ENCODE data around the gene TTC28. TPM values are rescaled to one million over a fixed set of nuclear protein-coding genes. Genes with fewer than 3 reads are reported as not detected.
A peak's percentile ranks its signal among the peaks of the same experiment; 100 is the strongest.

Gene TTC28
- total RNA-seq, 2 donors from 2014 or later = 5.7 to 6.0 TPM

DNA sequence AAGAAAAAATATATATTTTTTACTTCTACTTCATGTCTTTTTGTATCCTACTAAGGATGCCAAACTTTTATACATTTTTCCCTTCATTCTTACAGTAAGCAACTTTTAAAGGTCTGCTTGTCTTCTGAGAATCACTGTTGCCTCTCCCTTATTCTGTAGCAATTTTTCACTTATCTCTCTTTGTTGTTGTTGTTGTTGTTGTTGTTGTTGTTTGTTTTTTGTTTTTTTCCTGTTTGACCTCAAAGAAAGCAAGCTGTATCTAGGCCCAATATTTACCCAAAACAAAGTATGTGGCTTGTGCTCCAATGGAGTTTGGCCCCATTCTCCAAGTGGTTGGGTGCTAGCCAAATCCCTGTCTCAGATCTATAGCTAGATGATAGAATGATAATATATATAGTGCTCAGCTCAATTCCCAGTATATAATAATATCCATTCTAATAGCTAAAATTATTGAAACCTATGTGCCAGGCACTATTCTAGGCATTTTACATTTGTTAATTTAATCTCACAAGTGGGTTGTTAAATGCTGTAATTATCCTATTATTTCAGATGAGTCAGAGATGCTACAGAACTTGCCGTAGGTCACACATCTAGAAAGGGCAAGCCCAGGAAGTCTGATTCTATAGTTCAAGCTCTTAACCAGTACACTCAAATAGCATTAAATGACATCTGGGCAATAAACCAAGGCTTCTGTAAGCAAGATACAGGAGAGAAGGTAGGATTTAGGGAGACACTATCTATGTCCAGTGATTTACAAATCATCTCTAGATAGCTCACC, 555.5 kb downstream of the TTC28 start:
- ATAC-seq = no peak
- no peak for DNase-seq (ENCODE audit: low spot score)
- Mint-ChIP-seq H3K36me3 (no peaks in the 10 kb centered on the region), H3K9me3 (no peaks in the 10 kb centered on the region), H3K27ac (no peak overlapping the region), H3K27me3 (peaks cover 8 to 19% of the 10 kb centered on the region in 2 donors), H3K4me3 (no peak overlapping the region), H3K4me1 (ENCODE audit: low read depth in 2 of 2) (no peaks in the 10 kb centered on the region)

DNA sequence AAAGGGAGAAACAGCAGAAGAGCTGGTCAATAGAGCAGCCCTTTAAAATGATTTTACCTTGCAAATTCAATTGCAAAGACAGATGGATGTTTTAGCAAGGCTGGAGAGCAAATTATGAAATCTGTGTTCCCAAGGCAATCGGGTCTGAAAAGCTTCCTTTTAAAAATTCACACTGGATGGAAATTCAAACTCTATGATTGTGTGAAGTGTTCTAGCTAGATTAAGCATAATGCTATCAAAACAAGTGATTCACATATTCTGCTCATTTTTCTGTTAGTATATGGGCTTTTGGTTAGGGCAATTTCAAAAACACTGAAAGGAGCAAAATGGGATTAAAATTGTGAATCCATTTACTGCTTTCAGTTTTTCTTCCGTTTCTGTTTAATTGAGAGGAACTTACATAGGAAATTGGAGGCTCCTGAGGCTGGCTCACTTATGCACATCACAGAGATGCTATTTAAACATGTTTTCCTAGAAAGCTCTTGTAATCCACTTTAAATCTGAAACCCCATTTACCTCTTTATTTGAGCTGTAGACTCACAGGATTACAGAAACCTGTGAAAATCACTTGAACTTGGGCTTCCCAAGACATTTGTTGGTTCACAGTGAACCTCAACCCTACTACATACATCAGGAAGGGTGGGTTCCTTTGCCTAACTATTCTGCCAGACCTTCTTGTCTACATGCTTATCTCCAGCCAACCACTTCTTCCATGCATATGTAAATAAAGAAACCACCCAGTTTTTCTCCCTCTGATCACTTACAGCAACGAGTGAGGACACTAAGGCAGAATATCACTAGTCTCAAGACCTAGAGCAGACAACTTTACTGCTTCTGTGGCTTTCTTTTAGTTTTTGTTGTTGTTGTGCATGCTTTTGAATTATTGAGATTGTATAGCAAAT, 558.7 kb downstream of the TTC28 start:
- no peak for DNase-seq (ENCODE audit: low spot score)
- H3K36me3 Mint-ChIP-seq = no peaks in the 10 kb centered on the region
- peaks cover 6 to 25% of the 10 kb centered on the region in 2 donors for H3K27me3 Mint-ChIP-seq
- no peak overlapping the region for H3K4me3 Mint-ChIP-seq
- ATAC-seq = no peak
- no peaks in the 10 kb centered on the region for H3K4me1 Mint-ChIP-seq (ENCODE audit: low read depth in 2 of 2)
- H3K9me3 Mint-ChIP-seq = no peaks in the 10 kb centered on the region
- H3K27ac Mint-ChIP-seq = no peak overlapping the region

DNA sequence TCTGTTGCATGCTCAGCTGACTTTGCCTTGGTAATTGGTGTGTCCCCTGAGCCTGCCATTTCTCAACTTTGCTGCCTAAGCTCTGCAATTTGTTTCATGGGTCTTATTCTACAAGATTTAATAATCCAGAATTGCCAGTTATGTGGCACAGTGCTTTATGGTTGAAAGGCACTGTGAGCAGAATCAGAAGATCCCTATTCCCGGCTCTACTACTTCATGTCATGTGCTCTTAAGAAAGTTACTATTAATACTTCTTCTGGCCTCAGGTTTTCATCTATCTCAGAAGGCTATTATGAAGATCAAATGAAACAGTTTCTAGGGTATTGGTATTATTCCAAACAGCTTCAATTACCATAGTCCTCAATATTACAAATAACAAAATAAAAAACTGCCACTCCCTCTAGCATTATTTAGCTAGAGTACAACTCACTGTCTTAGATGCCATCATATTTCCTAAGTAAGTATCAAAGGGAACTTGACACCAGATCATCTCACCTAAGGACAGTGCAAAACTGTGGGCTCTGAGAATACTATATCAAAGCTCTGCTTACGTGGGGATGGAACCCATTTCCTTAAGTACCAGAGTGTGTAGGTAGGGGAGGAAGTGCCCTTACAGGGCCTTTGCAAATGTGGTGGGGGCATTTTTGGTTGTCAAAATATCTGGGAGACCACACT, 560.5 kb downstream of the TTC28 start:
- Mint-ChIP-seq H3K4me1 (ENCODE audit: low read depth in 2 of 2) (no peaks in the 10 kb centered on the region), H3K27ac (no peak overlapping the region), H3K9me3 (no peaks in the 10 kb centered on the region), H3K4me3 (no peak overlapping the region), H3K27me3 (peaks cover 2 to 31% of the 10 kb centered on the region in 2 donors), H3K36me3 (no peaks in the 10 kb centered on the region)
- ATAC-seq (no peak), DNase-seq (ENCODE audit: low spot score) (no peak)

DNA sequence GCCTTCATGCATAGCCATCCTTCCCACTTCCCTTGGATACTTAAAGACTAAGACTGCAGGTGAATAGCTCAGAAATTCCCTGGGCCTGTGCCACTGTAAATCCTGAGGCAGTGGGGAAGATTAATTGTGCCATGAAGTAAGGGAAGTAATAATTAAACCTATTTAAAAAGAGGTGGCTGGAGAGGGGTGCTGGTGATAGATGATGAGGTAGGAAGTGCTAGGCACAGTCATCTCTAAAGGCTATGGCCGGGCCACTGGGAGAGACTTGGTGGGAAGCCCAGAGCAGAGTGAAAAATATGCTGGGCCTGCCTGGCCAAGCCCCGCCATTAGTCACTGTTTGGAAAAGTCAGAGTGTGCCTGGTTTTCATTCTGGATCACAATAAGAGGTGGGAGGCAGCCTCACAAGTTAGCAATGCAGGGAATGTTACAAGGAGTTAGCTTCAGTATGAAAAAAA, 563.4 kb downstream of the TTC28 start:
- Mint-ChIP-seq H3K27ac (no peak overlapping the region), H3K4me1 (ENCODE audit: low read depth in 2 of 2) (no peaks in the 10 kb centered on the region), H3K27me3 (peaks cover 2 to 20% of the 10 kb centered on the region in 2 donors), H3K9me3 (no peaks in the 10 kb centered on the region), H3K4me3 (no peak overlapping the region), H3K36me3 (no peaks in the 10 kb centered on the region)
- DNase-seq (ENCODE audit: low spot score) (no peak), ATAC-seq (no peak)

DNA sequence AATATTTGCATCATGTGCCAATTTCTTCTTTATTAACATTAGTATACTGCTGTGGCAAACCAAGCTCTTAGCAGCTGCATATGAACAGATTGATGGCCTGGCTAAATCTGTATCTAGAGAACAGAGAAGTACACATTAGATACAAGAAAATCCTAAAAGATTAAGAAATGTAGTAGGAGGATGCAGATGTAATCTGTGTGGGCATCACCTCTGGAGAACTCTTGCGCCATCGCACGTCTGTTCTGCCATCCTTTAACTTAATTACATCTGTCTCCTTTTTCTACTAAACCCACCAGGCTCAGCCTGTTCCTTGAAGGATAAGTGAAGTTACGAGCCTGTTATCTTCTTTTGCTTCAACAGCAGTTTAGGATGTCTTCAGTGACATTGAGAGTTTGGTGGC, 564.2 kb downstream of the TTC28 start:
- no peak overlapping the region for H3K4me3 Mint-ChIP-seq
- H3K4me1 Mint-ChIP-seq (ENCODE audit: low read depth in 2 of 2) = no peaks in the 10 kb centered on the region
- H3K27me3 Mint-ChIP-seq = peaks cover 2 to 20% of the 10 kb centered on the region in 2 donors
- no peak for DNase-seq (ENCODE audit: low spot score)
- no peaks in the 10 kb centered on the region for H3K9me3 Mint-ChIP-seq
- no peaks in the 10 kb centered on the region for H3K36me3 Mint-ChIP-seq
- no peak for ATAC-seq
- H3K27ac Mint-ChIP-seq = no peak overlapping the region

DNA sequence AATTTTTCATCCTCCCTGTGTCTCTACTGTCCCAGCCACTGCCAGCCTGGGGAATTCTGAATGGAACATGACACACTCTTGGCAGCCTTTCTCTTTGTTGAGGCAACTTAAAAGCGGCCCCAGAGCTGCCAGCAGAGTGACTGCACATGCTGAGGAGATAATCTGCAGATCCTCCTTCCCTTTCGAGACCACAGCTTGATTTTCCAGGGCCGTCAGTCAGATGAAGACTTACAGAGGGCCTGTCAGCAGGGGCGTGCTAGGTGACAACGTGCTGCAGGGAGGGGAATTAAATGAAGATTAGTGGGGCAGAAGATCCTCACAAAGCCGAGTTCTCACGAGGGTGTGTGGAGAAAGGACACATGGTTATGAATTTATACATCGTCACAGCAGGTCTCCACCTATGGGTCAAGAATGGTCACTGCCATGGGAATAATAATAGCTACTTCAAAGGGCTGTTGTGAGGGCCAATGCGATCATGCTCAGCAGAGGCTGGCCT, 567.0 kb downstream of the TTC28 start:
- ATAC-seq (peak in 1 of 2 donors; percentile 48), DNase-seq (ENCODE audit: low spot score) (no peak)
- Mint-ChIP-seq H3K27ac (no peak overlapping the region), H3K27me3 (peaks cover 2 to 20% of the 10 kb centered on the region in 2 donors), H3K9me3 (no peaks in the 10 kb centered on the region), H3K4me1 (ENCODE audit: low read depth in 2 of 2) (no peaks in the 10 kb centered on the region), H3K4me3 (no peak overlapping the region), H3K36me3 (no peaks in the 10 kb centered on the region)

DNA sequence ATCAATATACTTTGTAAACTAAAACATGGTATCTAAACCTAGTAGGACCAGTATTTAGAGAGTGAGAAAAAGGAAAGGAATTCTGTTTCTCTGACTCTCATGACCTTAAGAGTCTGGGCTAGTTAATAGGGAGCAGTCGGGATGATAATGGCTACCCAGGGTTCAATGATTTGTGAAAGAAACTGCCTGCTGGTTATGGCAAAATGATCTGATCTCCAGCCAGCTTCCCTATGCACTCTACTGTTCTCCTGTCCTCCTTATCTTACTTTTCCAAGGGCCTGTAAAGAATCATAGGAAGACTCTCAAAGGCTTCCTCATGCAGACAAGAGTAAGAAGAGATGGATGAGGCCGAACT, 567.5 kb downstream of the TTC28 start:
- ATAC-seq = no peak
- Mint-ChIP-seq H3K27me3 (peaks cover 2 to 20% of the 10 kb centered on the region in 2 donors), H3K36me3 (no peaks in the 10 kb centered on the region), H3K4me3 (no peak overlapping the region), H3K4me1 (ENCODE audit: low read depth in 2 of 2) (no peaks in the 10 kb centered on the region), H3K27ac (no peak overlapping the region), H3K9me3 (no peaks in the 10 kb centered on the region)
- DNase-seq (ENCODE audit: low spot score) = no peak

DNA sequence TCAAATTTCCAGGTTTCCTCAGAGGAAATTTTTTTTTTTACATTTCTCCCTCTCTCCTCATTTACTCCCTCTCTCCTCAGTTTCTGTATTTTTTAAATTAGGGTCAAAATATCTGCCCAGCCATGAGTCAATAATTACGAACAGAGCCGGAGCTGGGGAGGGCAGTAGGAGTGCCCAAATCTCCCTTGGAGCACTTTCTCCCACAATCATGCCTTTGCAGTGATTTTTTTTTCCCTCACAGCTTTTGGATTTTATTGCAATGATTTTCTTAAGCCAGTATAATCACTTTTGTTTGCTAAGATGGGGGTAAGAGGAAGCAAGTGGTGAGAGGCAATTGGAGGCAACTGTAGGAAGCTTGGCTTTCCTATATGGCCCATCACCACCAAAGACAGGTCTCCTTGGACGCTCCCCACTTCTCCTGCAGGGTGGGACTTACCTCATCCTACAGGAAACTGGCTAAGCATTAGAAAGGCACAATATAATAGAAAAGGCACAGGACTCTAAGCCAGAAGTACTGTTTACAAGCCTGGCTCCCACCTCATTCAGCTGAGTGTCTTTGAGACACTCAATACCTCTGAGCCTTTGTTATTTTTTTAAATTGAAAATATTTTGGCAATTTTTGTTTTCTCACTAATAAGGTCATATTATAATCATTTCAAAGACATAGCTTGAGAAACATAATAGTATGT, 568.0 kb downstream of the TTC28 start:
- no peaks in the 10 kb centered on the region for H3K9me3 Mint-ChIP-seq
- H3K27me3 Mint-ChIP-seq = peaks cover 2 to 15% of the 10 kb centered on the region in 2 donors
- no peak for DNase-seq (ENCODE audit: low spot score)
- ATAC-seq = no peak
- no peak overlapping the region for H3K4me3 Mint-ChIP-seq
- no peak overlapping the region for H3K27ac Mint-ChIP-seq
- no peaks in the 10 kb centered on the region for H3K36me3 Mint-ChIP-seq
- H3K4me1 Mint-ChIP-seq (ENCODE audit: low read depth in 2 of 2) = no peaks in the 10 kb centered on the region

DNA sequence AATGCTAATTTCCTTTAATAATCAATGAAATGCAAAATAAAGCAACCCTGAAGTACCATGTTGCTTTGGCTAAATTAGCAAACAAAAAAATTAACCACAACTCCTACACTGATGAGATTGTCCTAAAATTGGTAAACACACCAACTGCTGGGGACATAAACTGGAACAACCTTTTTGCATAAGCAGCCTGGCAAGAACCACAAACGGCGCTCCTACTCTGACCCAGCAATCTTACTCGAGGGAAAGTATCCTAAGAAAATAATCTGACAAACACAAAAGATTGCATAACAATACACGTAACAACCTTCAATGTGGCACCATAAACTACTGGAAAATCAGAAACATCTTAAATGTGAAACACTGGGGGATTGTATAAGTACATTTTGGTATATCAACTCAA, 570.8 kb downstream of the TTC28 start:
- Mint-ChIP-seq H3K4me1 (ENCODE audit: low read depth in 2 of 2) (peaks cover 0 to 5% of the 10 kb centered on the region in 2 donors), H3K36me3 (no peaks in the 10 kb centered on the region), H3K9me3 (no peaks in the 10 kb centered on the region), H3K27ac (no peak overlapping the region), H3K27me3 (peaks cover 0 to 2% of the 10 kb centered on the region in 2 donors), H3K4me3 (no peak overlapping the region)
- no peak for DNase-seq (ENCODE audit: low spot score)
- no peak for ATAC-seq

DNA sequence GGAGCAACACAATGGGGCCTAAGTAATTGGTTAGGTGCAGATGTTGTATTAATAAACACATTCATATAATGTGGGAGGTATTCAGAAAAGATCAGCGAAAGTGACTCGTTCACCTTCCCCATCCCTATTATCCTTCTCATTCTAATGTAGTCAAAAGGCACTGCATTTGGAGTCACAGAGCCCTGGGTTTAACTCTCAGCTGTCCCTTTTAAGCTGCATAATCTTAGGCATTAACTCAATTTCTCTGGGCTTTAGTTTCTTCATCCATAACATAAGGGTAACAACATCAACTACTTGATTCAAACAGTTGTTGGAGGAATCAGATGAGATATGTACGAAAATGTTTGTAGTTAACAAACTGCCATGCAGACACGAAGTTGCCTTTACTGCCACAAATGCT, 573.0 kb downstream of the TTC28 start:
- H3K4me1 Mint-ChIP-seq (ENCODE audit: low read depth in 2 of 2) = peaks cover 0 to 5% of the 10 kb centered on the region in 2 donors
- H3K4me3 Mint-ChIP-seq = no peak overlapping the region
- no peak overlapping the region for H3K27ac Mint-ChIP-seq
- ATAC-seq (no peak), DNase-seq (ENCODE audit: low spot score) (no peak)
- H3K27me3 Mint-ChIP-seq = peaks cover 0 to 2% of the 10 kb centered on the region in 2 donors
- H3K9me3 Mint-ChIP-seq = no peaks in the 10 kb centered on the region
- no peaks in the 10 kb centered on the region for H3K36me3 Mint-ChIP-seq

DNA sequence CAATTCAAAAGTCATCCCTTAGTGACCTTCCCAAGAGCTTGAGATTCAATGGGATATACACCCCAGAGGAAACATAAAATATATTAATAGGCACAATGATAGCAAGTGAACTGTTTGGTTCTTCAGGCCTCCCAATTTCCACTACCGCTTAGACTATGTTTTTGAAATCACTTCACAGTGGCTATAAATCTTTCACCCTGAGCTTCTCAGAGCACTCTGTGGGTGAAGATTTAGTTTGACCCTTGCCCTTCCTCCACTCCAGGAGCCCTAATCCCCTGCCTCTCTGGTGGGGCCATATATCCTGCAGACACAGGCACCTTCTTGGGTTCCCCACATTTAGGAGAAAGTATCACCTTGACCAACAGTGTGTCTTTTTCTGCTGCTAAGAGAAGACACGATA, 573.7 kb downstream of the TTC28 start:
- DNase-seq (ENCODE audit: low spot score) (no peak), ATAC-seq (no peak)
- no peaks in the 10 kb centered on the region for H3K27me3 Mint-ChIP-seq
- H3K9me3 Mint-ChIP-seq = no peaks in the 10 kb centered on the region
- no peaks in the 10 kb centered on the region for H3K36me3 Mint-ChIP-seq
- no peak overlapping the region for H3K4me3 Mint-ChIP-seq
- H3K27ac Mint-ChIP-seq = no peak overlapping the region
- peaks cover 0 to 5% of the 10 kb centered on the region in 2 donors for H3K4me1 Mint-ChIP-seq (ENCODE audit: low read depth in 2 of 2)

DNA sequence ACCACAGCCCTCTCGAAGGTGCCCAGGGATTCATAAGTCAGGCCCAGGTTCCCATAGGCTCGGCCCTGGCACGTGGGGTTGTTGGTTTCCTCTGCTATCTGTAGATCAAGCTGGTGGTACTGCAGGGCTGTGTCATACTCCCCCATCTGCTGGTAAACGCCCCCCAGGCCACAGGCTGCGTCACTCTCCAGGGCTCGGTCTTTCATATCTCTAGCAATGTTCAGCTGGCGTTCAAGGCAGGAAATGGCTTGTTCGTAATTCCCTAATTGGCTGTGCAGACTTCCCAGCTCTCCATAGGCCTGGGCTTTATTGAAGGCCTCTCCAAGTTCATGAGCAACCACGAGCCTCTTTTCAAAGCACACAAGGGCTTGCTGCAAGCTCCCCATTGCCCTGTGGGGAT, 574.2 kb downstream of the TTC28 start:
- ATAC-seq = peak in 1 of 2 donors; percentile 55
- Mint-ChIP-seq H3K4me3 (no peak overlapping the region), H3K36me3 (no peaks in the 10 kb centered on the region), H3K9me3 (no peaks in the 10 kb centered on the region), H3K4me1 (ENCODE audit: low read depth in 2 of 2) (peaks cover 0 to 5% of the 10 kb centered on the region in 2 donors), H3K27me3 (no peaks in the 10 kb centered on the region), H3K27ac (no peak overlapping the region)
- DNase-seq (ENCODE audit: low spot score) = no peak

DNA sequence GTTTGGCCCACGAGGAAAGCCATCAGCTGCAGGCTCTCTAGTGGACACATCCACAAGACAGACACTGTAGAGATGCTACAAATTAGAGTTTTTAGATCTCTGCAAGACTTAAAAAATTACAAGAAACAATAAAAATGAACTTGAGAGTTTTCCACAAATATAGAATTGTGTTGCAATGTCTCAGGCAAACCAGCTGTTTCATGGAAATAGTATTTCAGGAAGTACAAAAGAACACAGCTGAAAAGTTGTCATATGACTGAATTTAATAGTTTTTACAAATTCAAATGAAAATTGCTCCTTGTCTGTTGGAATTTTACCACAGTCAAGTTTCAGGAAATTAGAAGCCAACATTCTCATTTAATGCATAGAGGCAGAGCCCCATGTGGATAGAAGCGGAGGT, 576.0 kb downstream of the TTC28 start:
- Mint-ChIP-seq H3K36me3 (no peaks in the 10 kb centered on the region), H3K4me1 (ENCODE audit: low read depth in 2 of 2) (peaks cover 0 to 5% of the 10 kb centered on the region in 2 donors), H3K27me3 (no peaks in the 10 kb centered on the region), H3K4me3 (no peak overlapping the region), H3K27ac (no peak overlapping the region), H3K9me3 (no peaks in the 10 kb centered on the region)
- DNase-seq (ENCODE audit: low spot score) (no peak), ATAC-seq (no peak)
